ENCODE measurements around the gene CCDC3. TPM values are rescaled to one million over a fixed set of nuclear protein-coding genes. Genes with fewer than 3 reads are reported as not detected.
A peak's percentile ranks its signal among the peaks of the same experiment; 100 is the strongest.
"Not testable (repeated sequence)": the region's sequence is repeated elsewhere in the genome, so short reads cannot be mapped to it uniquely, and the experiment has no call there.

Gene CCDC3
- polyA plus RNA-seq (ENCODE audit: insufficient read length in 10 of 10): 10 to 100 TPM; 11.5 to 67.2 (median 17.5) TPM
- long read RNA-seq, donor 1, transcript CCDC3-201 (3 exons, 2,731 nt): major isoform, 6 of 6 reads
- long read RNA-seq, donor 1, partial matches to known transcripts: 0 of 6 reads
- long read RNA-seq, donor 1, other reads (novel, unspliced or antisense): 0 of 6 reads
- long read RNA-seq, donor 2, partial matches to known transcripts: 0 of 1 reads
- long read RNA-seq, donor 2, other reads (novel, unspliced or antisense): 0 of 1 reads
- long read RNA-seq, donor 3: 0 reads
- long read RNA-seq, donor 4, partial matches to known transcripts: 0 of 3 reads
- long read RNA-seq, donor 4, other reads (novel, unspliced or antisense): 0 of 3 reads
- long read RNA-seq, donor 5, partial matches to known transcripts: 0 of 1 reads
- long read RNA-seq, donor 5, other reads (novel, unspliced or antisense): 0 of 1 reads
- long read RNA-seq, donor 6, partial matches to known transcripts: 19 of 32 reads
- long read RNA-seq, donor 6, other reads (novel, unspliced or antisense): 11 of 32 reads
- long read RNA-seq, donor 7, partial matches to known transcripts: 0 of 3 reads
- long read RNA-seq, donor 7, other reads (novel, unspliced or antisense): 0 of 3 reads
- long read RNA-seq, donor 8, transcript CCDC3-201 (3 exons, 2,731 nt): major isoform, 12 of 12 reads
- long read RNA-seq, donor 8, partial matches to known transcripts: 0 of 12 reads
- long read RNA-seq, donor 8, other reads (novel, unspliced or antisense): 0 of 12 reads
- long read RNA-seq, donor 9: 0 reads

- DNase-seq: peak in 1 of 3 donors; percentile 49
Observed at GRCh38 chr10:13001041-13001886, at the start of gene CCDC3. CCDC3 (minus strand) TSS chr10:13001713; CDS start chr10:13001570, 143 bp downstream.

GRCh38 chr10:13051126-13051694, 49.7 kb upstream of the CCDC3 start:
- no peak for DNase-seq

DNA sequence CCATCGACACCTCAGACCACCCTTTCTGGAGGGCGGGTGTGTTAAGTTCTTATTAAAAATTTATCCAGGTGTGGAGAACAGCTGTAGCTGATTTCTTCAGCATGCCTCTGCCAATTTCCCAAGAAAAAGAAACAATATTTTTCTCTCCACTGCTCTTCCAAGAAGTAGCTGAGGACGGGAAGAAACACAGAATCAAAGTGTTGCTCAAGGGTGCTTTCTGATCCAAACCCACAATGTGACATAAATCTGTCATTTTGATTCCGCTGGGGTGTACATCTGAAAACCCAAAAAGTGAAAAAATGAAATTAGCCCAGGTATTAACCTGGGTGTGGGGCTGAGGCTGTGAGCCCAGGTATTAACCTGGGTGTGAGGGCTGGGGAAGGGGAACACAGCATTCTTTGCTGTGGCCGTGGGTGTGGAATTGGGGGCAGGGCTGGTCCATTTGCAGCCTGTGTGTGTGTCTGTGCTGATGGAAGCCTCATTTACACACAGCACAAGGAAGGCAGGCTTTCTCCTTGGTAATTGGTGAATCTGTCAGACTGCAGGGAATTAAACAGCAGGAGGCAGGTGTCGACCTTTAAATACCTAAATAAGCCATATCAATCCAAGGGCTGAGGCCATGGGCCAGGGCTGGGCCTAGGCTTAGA, 48.4 kb upstream of the CCDC3 start:
- peak in 1 of 3 donors; percentile 50 for DNase-seq

DNA sequence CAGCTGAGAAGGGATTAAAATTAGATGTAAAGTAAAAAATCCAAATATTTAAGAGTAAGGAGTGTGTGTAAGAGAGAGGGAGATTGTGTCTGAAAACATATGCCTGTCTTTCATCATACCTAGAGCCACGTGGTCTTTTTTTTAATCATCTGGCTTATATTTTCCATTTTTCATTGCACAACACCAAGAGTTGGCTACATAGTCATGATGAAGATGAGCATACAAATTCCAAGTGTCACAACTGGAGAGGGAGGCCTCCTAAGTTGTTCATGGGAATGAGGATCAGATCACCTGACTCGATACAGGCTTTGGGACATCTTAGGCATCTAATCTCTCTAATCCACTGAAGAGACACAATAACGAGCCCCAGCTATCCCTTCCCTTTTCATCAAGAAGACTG, 47.2 kb upstream of the CCDC3 start:
- no peak for DNase-seq

GRCh38 chr10:13047529-13048206, 46.2 kb upstream of the CCDC3 start:
- no peak for DNase-seq

- no peak for DNase-seq
Observed at GRCh38 chr10:13046851-13047528, 45.5 kb upstream of the CCDC3 start.

DNA sequence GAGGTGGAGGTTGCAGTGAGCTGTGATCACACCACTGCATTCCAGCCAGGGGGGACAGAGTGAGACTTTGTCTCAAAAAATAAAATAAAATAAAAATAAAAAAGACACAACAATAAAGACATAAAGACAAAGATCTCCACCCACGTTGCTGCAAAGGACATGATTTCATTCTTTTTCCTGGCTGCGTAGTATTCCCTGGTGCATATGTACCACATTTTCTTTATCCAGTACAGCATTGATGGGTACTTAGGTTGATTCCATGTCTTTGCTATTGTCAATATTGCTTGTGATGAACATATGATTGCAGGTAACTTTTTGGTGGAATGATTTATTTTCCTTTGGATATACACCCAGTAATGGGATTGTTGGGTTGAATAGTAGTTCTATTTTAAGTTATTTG, 42.0 kb upstream of the CCDC3 start:
- DNase-seq: no peak

- no peak for DNase-seq
Observed at GRCh38 chr10:13039761-13040160, 38.2 kb upstream of the CCDC3 start.

DNA sequence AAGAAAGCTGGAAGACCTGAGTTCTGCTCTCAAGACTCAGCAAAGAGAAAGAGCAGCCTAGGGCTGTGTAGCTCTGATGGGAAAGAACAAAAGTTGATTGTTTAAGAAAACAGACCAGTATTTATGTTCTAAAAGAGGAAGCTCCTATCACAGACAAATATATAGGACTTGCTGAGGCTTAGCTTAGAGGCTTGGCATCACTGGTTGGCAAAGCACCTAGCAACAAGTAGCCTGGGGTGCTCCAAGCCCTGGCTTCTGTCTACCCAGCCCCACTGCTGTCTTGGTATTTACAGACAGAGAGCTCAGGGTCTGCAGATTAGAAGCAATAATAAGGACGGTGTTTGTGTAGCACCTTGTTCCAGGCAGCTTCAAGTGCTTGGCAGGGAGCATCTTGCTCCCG, 36.9 kb upstream of the CCDC3 start:
- no peak for DNase-seq

GRCh38 chr10:13037832-13038231, 36.3 kb upstream of the CCDC3 start:
- no peak for DNase-seq

GRCh38 chr10:13036841-13037240, 35.3 kb upstream of the CCDC3 start:
- no peak for DNase-seq

GRCh38 chr10:13035731-13036130, 34.2 kb upstream of the CCDC3 start:
- not testable (repeated sequence) for DNase-seq

DNA sequence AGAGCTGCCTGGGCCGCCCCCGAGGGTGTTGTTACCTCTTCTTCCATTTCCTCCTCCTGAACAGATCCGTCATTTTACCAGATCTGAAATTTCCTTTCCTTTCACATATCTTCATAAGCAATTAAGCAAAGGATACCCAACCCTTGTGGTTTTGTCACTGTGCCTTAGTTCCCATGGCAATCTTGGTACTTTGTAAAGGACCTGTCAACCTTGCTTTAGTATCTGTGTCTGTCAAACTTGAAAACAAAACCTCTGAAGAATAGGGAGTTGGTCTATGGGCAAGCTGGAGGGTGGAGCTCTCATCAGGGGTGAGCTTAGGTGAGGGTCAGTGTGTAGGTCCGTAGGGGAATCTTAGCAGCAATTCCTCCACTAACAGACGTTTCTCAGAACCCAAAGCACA, 25.4 kb upstream of the CCDC3 start:
- DNase-seq: no peak

- no peak for DNase-seq
Observed at GRCh38 chr10:13023754-13024153, 22.2 kb upstream of the CCDC3 start.

DNA sequence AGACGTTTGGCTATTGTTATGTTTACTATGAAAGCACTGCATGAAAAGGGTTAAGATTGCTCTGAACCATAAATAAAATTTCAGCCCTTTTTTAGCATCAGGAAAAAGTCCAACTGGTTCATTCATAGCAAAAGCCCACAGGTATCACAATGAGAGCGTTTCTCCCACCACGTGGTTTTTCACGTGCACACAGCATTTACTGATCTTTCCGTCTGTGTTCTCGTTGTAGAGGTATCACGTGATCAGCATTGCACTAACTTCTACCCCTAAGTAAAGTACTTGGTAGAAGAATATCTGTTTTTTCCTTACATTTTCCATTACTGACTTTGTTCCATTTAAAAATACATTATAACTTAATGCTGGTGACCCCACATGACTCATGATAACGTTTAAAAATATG, 17.8 kb upstream of the CCDC3 start:
- DNase-seq: no peak

- DNase-seq: peak in 1 of 3 donors; percentile 7
Observed at GRCh38 chr10:13018171-13018570, 16.7 kb upstream of the CCDC3 start.

DNA sequence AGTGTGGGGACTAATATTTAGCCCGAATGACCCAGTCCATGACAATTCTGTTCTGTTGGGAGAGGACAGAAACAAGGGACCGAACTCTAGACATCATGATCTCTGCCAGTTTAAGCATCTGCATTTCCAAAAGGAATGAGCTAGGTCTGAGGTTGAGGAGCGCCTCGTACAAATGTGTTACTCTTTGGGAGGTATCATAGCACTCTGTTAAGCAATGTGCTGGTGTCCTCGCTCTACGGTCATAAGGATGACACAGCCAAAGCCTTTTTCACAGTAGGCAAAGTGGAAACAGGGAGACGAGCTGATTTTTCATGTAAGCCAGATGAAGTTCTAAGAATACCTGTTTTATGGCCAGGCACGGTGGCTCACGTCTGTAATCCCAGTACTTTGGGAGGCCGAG, 15.4 kb upstream of the CCDC3 start:
- no peak for DNase-seq

- DNase-seq: peak in 1 of 3 donors; percentile 44
Observed at GRCh38 chr10:13016426-13016825, 14.9 kb upstream of the CCDC3 start.

- no peak for DNase-seq
Observed at GRCh38 chr10:13006037-13006436, 4.5 kb upstream of the CCDC3 start.

- peak in 1 of 3 donors; percentile 21 for DNase-seq
Observed at GRCh38 chr10:13003759-13004158, 2.2 kb upstream of the CCDC3 start.
